Panc1 (cell line): ENCODE measurements around the gene HK2.
A peak's percentile ranks its signal among the peaks of the same experiment; 100 is the strongest.

ENCODE experiments used
- TF ChIP-seq, protein P1 (sequence below): fragments of 450-650 bp; IDR thresholded peaks from 2 replicates; pipeline ENCODE4 v1.5.1; 2017; ENCODE audit warnings: mild to moderate bottlenecking
- TF ChIP-seq, protein P2 (sequence below), 2 experiments: IDR thresholded peaks; 2 replicates each; pipeline ENCODE4 v1.6.1; 2011 to 2012; ENCODE audit warnings: low read depth in 2 of 2, control low read depth in 1 of 2, low read length in 1 of 2, mild to moderate bottlenecking in 1 of 2, moderate library complexity in 1 of 2; ENCODE audit not compliant: insufficient read depth in 1 of 2

DNA sequence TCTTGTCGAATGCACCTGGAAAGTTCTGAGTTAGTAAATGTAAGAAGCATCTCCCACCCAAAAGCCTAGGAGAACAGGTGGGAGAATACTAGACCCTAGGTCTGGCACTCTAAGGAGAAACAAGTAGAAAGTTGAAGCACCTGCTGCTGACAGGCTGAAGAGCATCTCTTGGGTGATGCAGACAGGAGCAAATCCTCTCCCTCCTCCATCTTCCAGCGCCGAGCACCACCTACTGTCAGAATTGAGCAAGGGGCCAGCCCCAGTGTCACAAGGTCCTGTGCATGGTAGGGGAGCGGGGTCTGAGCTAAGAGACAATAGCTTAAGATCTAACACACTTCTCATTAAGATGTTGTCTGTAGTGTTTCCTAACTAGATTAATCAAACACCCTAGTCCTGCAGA, 52.9 kb downstream of the HK2 start:
- TF ChIP-seq, protein P1, sequence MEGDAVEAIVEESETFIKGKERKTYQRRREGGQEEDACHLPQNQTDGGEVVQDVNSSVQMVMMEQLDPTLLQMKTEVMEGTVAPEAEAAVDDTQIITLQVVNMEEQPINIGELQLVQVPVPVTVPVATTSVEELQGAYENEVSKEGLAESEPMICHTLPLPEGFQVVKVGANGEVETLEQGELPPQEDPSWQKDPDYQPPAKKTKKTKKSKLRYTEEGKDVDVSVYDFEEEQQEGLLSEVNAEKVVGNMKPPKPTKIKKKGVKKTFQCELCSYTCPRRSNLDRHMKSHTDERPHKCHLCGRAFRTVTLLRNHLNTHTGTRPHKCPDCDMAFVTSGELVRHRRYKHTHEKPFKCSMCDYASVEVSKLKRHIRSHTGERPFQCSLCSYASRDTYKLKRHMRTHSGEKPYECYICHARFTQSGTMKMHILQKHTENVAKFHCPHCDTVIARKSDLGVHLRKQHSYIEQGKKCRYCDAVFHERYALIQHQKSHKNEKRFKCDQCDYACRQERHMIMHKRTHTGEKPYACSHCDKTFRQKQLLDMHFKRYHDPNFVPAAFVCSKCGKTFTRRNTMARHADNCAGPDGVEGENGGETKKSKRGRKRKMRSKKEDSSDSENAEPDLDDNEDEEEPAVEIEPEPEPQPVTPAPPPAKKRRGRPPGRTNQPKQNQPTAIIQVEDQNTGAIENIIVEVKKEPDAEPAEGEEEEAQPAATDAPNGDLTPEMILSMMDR, result peak; percentile 30; the same call in 1 of the 2 replicates
- TF ChIP-seq, protein P2, sequence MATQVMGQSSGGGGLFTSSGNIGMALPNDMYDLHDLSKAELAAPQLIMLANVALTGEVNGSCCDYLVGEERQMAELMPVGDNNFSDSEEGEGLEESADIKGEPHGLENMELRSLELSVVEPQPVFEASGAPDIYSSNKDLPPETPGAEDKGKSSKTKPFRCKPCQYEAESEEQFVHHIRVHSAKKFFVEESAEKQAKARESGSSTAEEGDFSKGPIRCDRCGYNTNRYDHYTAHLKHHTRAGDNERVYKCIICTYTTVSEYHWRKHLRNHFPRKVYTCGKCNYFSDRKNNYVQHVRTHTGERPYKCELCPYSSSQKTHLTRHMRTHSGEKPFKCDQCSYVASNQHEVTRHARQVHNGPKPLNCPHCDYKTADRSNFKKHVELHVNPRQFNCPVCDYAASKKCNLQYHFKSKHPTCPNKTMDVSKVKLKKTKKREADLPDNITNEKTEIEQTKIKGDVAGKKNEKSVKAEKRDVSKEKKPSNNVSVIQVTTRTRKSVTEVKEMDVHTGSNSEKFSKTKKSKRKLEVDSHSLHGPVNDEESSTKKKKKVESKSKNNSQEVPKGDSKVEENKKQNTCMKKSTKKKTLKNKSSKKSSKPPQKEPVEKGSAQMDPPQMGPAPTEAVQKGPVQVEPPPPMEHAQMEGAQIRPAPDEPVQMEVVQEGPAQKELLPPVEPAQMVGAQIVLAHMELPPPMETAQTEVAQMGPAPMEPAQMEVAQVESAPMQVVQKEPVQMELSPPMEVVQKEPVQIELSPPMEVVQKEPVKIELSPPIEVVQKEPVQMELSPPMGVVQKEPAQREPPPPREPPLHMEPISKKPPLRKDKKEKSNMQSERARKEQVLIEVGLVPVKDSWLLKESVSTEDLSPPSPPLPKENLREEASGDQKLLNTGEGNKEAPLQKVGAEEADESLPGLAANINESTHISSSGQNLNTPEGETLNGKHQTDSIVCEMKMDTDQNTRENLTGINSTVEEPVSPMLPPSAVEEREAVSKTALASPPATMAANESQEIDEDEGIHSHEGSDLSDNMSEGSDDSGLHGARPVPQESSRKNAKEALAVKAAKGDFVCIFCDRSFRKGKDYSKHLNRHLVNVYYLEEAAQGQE (IDR thresholded peaks at IDR 0.05; ENCODE audit: insufficient read depth in 1 of 2, low read depth in 2 of 2, low read length in 1 of 2), result no peak
